GM18517 (cell line): Measurements from ENCODE around the gene CCNL1.
"Not testable (repeated sequence)": the region's sequence is repeated elsewhere in the genome, so short reads cannot be mapped to it uniquely, and the experiment has no call there.

Experiments used
- ATAC-seq: cut with Tn5 transposase; IDR thresholded peaks from one replicate; pipeline ENCODE4 v1.9.1; 2021; ENCODE audit warnings: mild to moderate bottlenecking, moderate library complexity; ENCODE audit not compliant: unreplicated experiment

CCNL1 gene

GRCh38 chr3:157107037-157107436, 52.9 kb downstream of the CCNL1 start:
- no peak for ATAC-seq

DNA sequence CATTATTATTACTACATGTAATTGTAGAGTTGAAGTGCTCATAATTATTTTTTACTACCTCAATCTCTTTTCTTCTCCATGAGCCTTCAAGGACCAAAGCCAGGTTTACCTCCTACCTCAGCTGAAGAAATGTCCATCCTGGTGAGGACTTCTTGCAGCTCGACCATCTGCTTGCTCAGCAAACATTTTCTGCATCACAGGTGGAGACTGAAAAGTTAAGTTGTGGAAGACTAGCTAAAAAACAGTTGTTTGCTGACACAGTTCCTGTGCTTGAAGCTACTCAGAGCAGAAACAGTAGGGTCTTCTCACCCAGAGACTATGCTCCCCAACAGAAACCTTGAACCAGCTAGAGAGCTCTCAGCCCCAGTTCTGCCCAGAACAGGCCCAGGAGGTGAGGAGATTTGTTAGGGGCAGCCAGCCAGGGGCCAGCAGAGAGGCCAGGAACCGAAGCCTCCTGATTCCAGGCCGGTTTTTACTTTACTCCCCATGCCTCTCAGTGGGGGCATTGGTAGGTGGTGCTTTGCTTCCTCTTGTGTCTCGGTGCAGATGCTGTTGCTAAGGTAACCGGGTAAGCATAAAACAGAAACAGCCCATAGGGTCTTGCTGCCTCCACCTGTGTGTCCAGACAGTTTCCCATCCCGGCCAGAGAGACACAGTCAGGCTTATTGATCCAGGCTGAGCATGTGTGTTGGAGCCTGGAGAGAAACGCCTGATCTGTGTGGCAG, 54.9 kb downstream of the CCNL1 start:
- peak; percentile 76 for ATAC-seq

- ATAC-seq: no peak
These were observed 55.4 kb downstream of the CCNL1 start for GRCh38 chr3:157104521-157104920.

GRCh38 chr3:157103860-157104259, 56.1 kb downstream of the CCNL1 start:
- ATAC-seq: no peak

DNA sequence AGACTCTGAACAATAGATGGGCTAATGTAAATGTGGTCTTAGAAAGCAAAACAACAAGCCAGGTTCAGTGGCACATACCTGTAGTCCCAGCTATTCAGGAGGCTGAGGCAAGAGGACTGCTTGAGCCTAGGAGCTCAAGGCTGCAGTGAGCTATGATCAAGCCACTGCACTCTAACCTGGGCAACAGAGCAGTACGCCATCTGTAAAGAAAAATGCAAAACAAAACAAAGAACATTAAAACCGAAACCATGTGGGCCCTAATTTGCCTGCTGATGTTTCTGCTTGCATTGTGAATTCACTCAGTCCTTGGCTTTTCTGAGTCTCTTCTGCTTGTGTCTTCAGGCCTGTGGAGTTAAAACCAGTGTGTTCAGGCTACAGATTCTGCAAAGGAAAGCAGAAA, 56.7 kb downstream of the CCNL1 start:
- peak; percentile 97 for ATAC-seq

- ATAC-seq: not testable (repeated sequence)
These were observed 57.4 kb downstream of the CCNL1 start for GRCh38 chr3:157102595-157102994.

DNA sequence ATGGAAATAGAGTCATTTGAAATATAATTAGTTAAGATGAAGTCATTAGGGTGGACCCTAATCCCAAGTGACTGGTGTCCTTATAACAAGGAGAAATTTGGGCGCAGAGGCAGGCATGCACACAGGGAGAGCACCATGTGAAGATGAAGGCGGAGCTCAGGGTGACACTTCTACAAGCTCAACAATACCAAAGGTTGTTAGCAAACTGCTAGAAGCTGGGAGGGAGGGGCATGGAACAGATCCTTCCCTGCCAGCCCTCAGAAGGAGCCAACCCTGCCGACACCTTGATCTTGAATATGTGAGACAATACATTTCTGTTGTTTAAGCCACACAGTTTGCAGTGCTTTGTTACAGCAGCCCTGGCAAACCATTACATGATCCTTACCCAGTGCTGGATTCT, 57.8 kb downstream of the CCNL1 start:
- ATAC-seq: no peak

GRCh38 chr3:157101486-157101885, 58.5 kb downstream of the CCNL1 start:
- no peak for ATAC-seq

DNA sequence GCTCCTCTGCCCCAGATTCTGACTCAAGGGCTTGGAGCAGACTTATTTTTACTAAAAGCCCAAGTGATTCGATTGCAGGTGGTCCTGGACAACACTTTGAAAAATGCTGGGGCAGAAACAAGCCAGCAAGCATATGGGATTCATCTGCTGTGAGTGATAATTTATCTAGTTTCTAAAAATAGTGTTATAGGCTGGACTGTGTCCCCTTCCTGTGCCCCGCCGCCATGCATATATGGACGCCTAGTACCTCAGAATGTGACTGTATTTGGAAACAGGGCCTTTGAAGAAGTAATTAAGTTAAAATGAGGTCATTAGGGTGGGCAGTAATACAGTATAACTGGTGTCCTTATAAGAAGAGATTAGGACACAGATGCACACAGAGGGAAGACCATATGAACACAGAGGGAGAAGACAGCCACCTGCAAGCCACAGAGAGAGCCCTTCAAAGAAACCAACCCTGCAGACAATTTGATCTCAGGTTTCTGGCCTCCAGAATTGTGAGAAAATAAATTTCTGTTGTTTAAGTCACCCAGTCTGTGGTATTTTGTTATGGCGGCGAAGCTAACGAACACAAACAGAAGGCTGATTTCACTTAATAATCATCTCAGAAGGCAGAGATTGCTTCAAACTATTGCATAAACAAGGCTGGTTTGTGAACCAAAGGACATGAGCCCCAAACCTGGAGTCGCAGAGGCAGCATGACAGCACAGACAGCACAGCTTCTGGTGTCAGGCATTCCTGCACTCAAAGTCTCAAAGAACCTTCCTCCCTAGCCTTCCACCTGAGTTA, 59.1 kb downstream of the CCNL1 start:
- ATAC-seq: no peak

DNA sequence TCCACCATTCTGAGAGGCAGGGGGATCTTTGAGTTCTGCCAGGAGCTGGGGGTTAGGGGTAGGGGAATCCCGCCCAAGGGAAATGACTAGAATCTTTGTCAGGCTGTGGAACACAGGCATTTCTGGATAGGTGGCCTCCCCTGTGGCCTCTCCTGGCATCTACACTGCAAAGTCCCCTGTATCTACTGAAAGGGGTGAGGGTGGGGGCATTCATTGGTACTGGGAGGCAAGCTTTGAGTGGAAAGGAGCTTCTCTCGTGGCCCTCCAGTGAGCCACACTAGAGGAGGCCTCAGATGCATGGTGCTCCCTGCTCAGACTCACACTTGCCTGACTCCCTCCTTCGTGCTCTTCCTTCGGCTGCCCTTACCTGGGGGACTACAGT, 59.9 kb downstream of the CCNL1 start:
- no peak for ATAC-seq

- ATAC-seq: no peak
These were observed 60.4 kb downstream of the CCNL1 start for GRCh38 chr3:157099326-157100095.

DNA sequence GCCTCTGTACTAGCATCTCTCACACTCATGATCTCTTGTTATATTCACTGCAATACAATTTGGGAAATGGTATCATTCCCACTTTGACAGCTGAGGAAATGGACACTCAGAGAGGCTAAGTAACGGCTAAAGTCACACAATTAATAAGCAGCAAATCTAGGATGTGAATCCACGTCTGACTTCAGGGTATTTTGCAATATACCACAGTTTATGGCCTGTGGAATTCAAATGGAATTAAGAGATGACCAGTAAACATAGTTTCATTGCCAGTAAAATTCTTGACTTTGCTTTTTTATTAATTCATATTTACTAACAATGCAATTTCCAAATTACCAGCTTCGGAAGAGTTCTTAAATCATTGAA, 61.1 kb downstream of the CCNL1 start:
- ATAC-seq: no peak

- no peak for ATAC-seq
These were observed 61.7 kb downstream of the CCNL1 start for GRCh38 chr3:157098121-157098822.
